Thoracic aorta (tissue), 2 donors: Measurements from ENCODE around the gene CCDC74A. TPM values are rescaled to one million over a fixed set of nuclear protein-coding genes. Genes with fewer than 3 reads are reported as not detected.

Experiments used
- ATAC-seq: fragments of 150-250 bp; one replicate; pipeline ENCODE4 v1.8.0; 2017; ENCODE audit warnings: low read depth; ENCODE audit not compliant: insufficient number of reproducible peaks, low FRiP score
- DNase-seq: peaks from one replicate; pipeline ENCODE4 v3.0.0-alpha.2; 2020; ENCODE audit warnings: low spot score
- H3K27ac ChIP-seq, 2 donors: fragments of 200-600 bp; sonication (generic); 1 replicate in 1 of 2; 2 replicates in 1 of 2; pipeline ENCODE4 v1.5.1; 2016; ENCODE audit warnings: mild to moderate bottlenecking in 2 of 2, moderate library complexity in 2 of 2
- H3K27me3 ChIP-seq: fragments of 200-600 bp; sonication (generic); replicated peaks from 2 replicates; pipeline ENCODE4 v1.6.0; 2016; ENCODE audit warnings: mild to moderate bottlenecking; ENCODE audit not compliant: insufficient read depth
- H3K36me3 ChIP-seq: fragments of 200-600 bp; sonication (generic); one replicate; pipeline ENCODE4 v1.5.1; 2016
- H3K4me1 ChIP-seq, 2 donors: fragments of 200-600 bp; sonication (generic); 1 replicate in 1 of 2; 2 replicates in 1 of 2; pipeline versions ENCODE4 v1.5.1 to v1.6.0; 2016; ENCODE audit warnings: low read depth in 2 of 2, mild to moderate bottlenecking in 1 of 2; ENCODE audit not compliant: control insufficient read depth in 1 of 2
- H3K4me3 ChIP-seq: fragments of 200-600 bp; sonication (generic); 2 replicates; pipeline ENCODE4 v1.5.1; 2016; ENCODE audit warnings: mild to moderate bottlenecking
- H3K9me3 ChIP-seq: fragments of 200-600 bp; sonication (generic); 2 replicates; pipeline ENCODE4 v1.5.1; 2016
- CTCF ChIP-seq: fragments of 200-600 bp; sonication (generic); IDR thresholded peaks from one replicate; pipeline ENCODE4 v1.5.1; 2019; ENCODE audit warnings: antibody characterized with exemption
- total RNA-seq, 2 donors: library from RNA; depleted of rRNA; stranded (reverse); fragments of >200 nt; gene quantifications; one replicate each; pipeline versions ENCODE4 v1.1.0 to v1.2.3, GENCODE V29; 2016

The CCDC74A gene
- total RNA-seq, 2 donors from 2014 or later = 2.6 to 13.9 TPM

GRCh38 chr2:131580187-131580586, 52.5 kb downstream of the CCDC74A start:
- Histone ChIP-seq H3K27ac (no peak overlapping the region), H3K4me3 (no peak overlapping the region), H3K27me3 (no peaks in the 10 kb centered on the region), H3K9me3 (no peaks in the 10 kb centered on the region), H3K36me3 (no peaks in the 10 kb centered on the region), H3K4me1 (no peaks in the 10 kb centered on the region)
- ATAC-seq (no peak), DNase-seq (no peak)
- no peak for TF ChIP-seq CTCF

Other genes starting within 250 kb of the CCDC74A start
- not detected for gene RAB6D, start 163.7 kb upstream of the CCDC74A start, total RNA-seq
- gene TUBA3D, start 51.8 kb upstream of the CCDC74A start, total RNA-seq = not detected
- gene MZT2A, start 35.5 kb upstream of the CCDC74A start, total RNA-seq = 10 to 100 TPM; 43.3 to 49.5 TPM